MG63 (cell line): ENCODE data around the gene CPS1. TPM values are rescaled to one million over a fixed set of nuclear protein-coding genes. Genes with fewer than 3 reads are reported as not detected.

Experiments
- DNase-seq: peaks from one replicate; pipeline ENCODE4 v3.0.0-alpha.2; 2020
- H3K27me3 ChIP-seq: fragments of 250-450 bp; sonication (Bioruptor Pico); 2 replicates; pipeline ENCODE4 v1.5.1; 2020; ENCODE audit warnings: mild to moderate bottlenecking, moderate library complexity
- H3K36me3 ChIP-seq: fragments of 250-450 bp; sonication (Bioruptor Pico); 2 replicates; pipeline ENCODE4 v1.5.1; 2020; ENCODE audit warnings: mild to moderate bottlenecking, moderate library complexity
- H3K4me3 ChIP-seq: fragments of 250-450 bp; sonication (Bioruptor Pico); 2 replicates; pipeline ENCODE4 v1.5.1; 2020; ENCODE audit warnings: mild to moderate bottlenecking, moderate library complexity
- H3K9me3 ChIP-seq: fragments of 250-450 bp; sonication (Bioruptor Pico); 2 replicates; pipeline ENCODE4 v1.5.1; 2020; ENCODE audit warnings: mild to moderate bottlenecking, moderate library complexity
- total RNA-seq: library from RNA; depleted of rRNA; stranded (reverse); fragments of >200 nt; shearing (Covaris generic); gene quantifications from 2 replicates; pipeline ENCODE4 v1.2.3, GENCODE V29; 2014; ENCODE audit warnings: low replicate concordance; rRNA removed

CPS1 gene
- total RNA-seq, 1 experiment from 2014 or later, result 6.3 TPM

DNA sequence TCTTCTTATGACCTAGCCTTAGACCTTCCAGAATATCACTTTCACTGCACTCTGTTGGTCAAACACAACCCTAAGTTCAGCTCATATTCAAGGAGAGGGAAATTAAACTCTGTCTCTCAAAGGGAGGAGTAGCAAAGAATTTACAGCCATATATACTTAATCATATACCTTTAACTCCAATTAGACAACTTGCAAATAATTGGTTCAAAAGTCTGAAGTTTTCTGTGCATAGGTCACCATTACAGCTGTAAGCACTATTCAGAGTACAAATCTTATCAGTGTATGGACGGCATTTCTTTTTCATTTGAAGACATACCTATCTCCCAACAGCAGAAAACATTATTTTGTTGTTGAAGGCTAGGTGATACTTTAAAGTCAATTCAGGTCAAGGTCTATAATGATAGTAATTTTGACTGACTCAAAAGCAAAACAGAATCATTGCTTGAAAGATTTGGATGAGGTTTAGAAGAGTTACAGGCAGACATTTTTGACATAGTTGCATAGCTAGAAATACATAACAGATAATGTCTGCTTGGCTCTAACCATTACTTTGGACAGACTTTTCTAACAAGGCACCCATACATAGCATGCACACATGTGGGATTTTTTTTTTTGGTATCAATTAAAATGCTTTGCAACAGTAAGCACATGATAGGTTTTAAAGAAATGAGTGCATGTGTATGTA, 131.5 kb downstream of the CPS1 start:
- Histone ChIP-seq H3K27me3 (no peaks in the 10 kb centered on the region), H3K36me3 (no peaks in the 10 kb centered on the region), H3K9me3 (no peaks in the 10 kb centered on the region), H3K4me3 (no peak overlapping the region)
- no peak for DNase-seq

DNA sequence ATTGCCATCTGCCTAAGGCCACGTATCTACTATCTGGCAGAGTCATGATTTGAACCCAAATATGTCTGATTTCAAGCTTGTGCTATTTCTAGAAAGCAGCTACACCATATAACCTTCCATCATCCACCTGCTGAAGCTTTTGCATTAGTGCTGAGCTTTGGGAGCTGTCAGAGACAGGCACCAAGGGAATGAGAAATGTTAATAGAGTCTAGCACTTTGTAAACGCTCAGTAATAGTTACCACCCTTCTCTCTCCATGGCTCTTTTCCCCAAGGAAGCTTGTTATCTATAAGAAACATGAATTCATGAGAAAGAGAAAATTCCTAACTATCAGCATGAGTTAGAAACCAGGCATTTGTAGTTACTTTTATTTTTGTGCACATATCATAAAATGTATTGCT, 151.5 kb downstream of the CPS1 start:
- no peaks in the 10 kb centered on the region for H3K36me3 ChIP-seq
- H3K4me3 ChIP-seq, result no peak overlapping the region
- no peak for DNase-seq
- H3K27me3 ChIP-seq, result no peaks in the 10 kb centered on the region
- no peaks in the 10 kb centered on the region for H3K9me3 ChIP-seq

DNA sequence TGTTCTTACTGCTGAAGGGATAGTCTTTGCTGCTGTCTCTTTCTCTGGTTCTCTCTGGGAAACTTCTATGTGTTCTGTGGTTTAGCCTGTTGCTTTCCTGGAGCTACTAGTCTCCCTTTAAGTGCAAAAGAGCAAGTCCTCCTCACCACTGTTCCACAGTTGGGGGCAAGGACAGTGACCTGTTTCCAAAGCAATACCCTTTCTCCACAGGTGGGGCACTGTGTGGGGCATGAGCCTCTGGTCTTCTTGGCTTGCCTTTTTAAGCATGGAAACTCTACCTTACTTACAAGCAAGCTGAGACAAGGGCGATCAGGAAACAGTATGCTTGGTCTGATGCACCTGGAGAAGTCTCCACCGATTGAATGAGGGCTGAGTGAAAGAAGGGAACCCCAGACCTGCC, 156.7 kb downstream of the CPS1 start:
- Histone ChIP-seq H3K36me3 (no peaks in the 10 kb centered on the region), H3K27me3 (no peaks in the 10 kb centered on the region), H3K9me3 (no peaks in the 10 kb centered on the region), H3K4me3 (no peak overlapping the region)
- DNase-seq, result no peak

GRCh38 chr2:210715560-210716082, 159.2 kb downstream of the CPS1 start:
- DNase-seq, result no peak
- no peaks in the 10 kb centered on the region for H3K36me3 ChIP-seq
- H3K27me3 ChIP-seq, result no peaks in the 10 kb centered on the region
- H3K9me3 ChIP-seq, result no peaks in the 10 kb centered on the region
- H3K4me3 ChIP-seq, result no peak overlapping the region

DNA sequence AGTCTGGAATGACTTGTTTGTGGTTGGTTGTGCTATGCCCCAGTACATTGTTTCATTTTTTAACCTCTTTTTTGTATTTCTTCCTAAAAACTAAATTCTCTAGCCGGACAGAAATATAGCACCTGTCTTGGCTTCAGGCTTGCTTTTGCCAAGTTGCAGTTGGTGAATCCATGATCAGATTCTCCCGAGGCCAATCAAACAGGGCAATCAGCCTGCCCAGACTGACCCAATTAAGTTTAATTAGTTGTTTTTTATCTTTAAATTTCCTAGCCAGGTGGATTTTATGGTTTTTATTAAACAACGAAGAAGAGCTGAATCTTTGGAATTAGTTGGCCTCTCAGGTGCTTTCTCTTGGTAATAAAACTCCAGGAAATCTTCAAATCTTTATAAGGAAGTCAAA, 162.1 kb downstream of the CPS1 start:
- no peaks in the 10 kb centered on the region for H3K36me3 ChIP-seq
- no peaks in the 10 kb centered on the region for H3K9me3 ChIP-seq

GRCh38 chr2:210722092-210722491, 165.7 kb downstream of the CPS1 start:
- DNase-seq, result no peak
- no peak overlapping the region for H3K4me3 ChIP-seq
- H3K9me3 ChIP-seq, result no peaks in the 10 kb centered on the region
- no peaks in the 10 kb centered on the region for H3K27me3 ChIP-seq
- no peaks in the 10 kb centered on the region for H3K36me3 ChIP-seq

More for the DNA sequence above, 162.1 kb downstream of the CPS1 start:
- DNase-seq, result no peak
- Histone ChIP-seq H3K4me3 (no peak overlapping the region), H3K27me3 (no peaks in the 10 kb centered on the region)

DNA sequence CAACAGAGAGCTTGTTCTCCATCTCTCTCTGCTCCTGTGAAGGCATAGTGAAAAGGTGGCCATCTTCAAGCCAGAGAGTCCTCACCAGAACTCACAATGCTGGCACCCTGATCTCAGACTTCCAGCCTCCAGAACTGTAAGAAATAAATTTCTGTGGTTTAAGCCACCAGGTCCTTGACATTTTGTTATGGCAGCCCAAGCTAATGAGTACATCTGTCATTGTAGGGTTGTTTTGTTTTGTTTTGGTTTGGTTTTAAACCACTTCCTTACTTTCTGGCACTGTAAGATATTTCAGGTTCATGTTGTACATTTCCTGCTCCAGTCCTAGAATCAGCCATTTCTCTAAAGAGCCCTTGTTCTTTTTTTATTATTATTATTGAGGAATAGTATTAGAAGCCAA, 171.2 kb downstream of the CPS1 start:
- Histone ChIP-seq H3K36me3 (no peaks in the 10 kb centered on the region), H3K27me3 (no peaks in the 10 kb centered on the region), H3K9me3 (no peaks in the 10 kb centered on the region), H3K4me3 (no peak overlapping the region)
- no peak for DNase-seq

Other genes starting within 250 kb of the CPS1 start
- gene MYL1, start 241.4 kb upstream of the CPS1 start, total RNA-seq, result not detected in 2 replicates
- gene LANCL1, start 79.8 kb upstream of the CPS1 start, total RNA-seq, result 47.5 and 70.8 TPM in 2 replicates